HEK293T (cell line): ENCODE measurements around the gene GNB4.

Experiments
- CTCF ChIA-PET: fragments of 350-600 bp; formaldehyde crosslinking; extraction: SDS; loops from one replicate; lab custom pipeline; 2021; ENCODE audit warnings: antibody characterized with exemption, inconsistent platforms; lab: Yijun Ruan, JAX
- POLR2A ChIA-PET: fragments of 350-600 bp; formaldehyde crosslinking; extraction: SDS; loops from one replicate; lab custom pipeline; 2020; ENCODE audit warnings: antibody characterized with exemption, inconsistent platforms; lab: Yijun Ruan, JAX
- DNase-seq: peaks from one replicate; pipeline ENCODE4 v3.0.0; 2012; ENCODE audit warnings: mixed read lengths; ENCODE audit errors: extremely low spot score
- ARNT ChIP-seq: fragments of 450-650 bp; IDR thresholded peaks from 2 replicates; pipeline ENCODE4 v1.6.1; 2017; ENCODE audit warnings: mild to moderate bottlenecking
- BHLHE40 ChIP-seq: fragments of 450-650 bp; IDR thresholded peaks from 2 replicates; pipeline ENCODE4 v1.6.1; 2016; ENCODE audit warnings: mild to moderate bottlenecking, moderate library complexity, borderline replicate concordance
- CTBP1 ChIP-seq: fragments of 450-650 bp; IDR thresholded peaks from 2 replicates; pipeline ENCODE4 v1.6.1; 2016; ENCODE audit warnings: borderline replicate concordance
- ELF4 ChIP-seq: fragments of 450-650 bp; IDR thresholded peaks from 2 replicates; pipeline ENCODE4 v1.6.1; 2017; ENCODE audit warnings: antibody characterized with exemption
- FOXA1 ChIP-seq: fragments of 450-650 bp; IDR thresholded peaks from 2 replicates; pipeline ENCODE4 v1.6.1; 2016; ENCODE audit warnings: mild to moderate bottlenecking
- FOXK2 ChIP-seq: fragments of 450-650 bp; IDR thresholded peaks from 2 replicates; pipeline ENCODE4 v1.6.1; 2016; ENCODE audit warnings: mild to moderate bottlenecking
- FOXM1 ChIP-seq: fragments of 450-650 bp; IDR thresholded peaks from 2 replicates; pipeline ENCODE4 v1.6.1; 2017; ENCODE audit warnings: mild to moderate bottlenecking, borderline replicate concordance
- HDGF ChIP-seq: fragments of 450-650 bp; IDR thresholded peaks from 2 replicates; pipeline ENCODE4 v1.6.1; 2017; ENCODE audit warnings: antibody characterized with exemption, borderline replicate concordance
- L3MBTL2 ChIP-seq: fragments of 450-650 bp; conservative IDR thresholded peaks from 2 replicates; pipeline ENCODE4 v1.6.1; 2016; ENCODE audit warnings: mild to moderate bottlenecking
- LEF1 ChIP-seq: fragments of 450-650 bp; IDR thresholded peaks from 2 replicates; pipeline ENCODE4 v1.6.1; 2017; ENCODE audit warnings: mild to moderate bottlenecking, borderline replicate concordance
- NFRKB ChIP-seq: fragments of 450-650 bp; IDR thresholded peaks from 2 replicates; pipeline ENCODE4 v1.6.1; 2016; ENCODE audit warnings: mild to moderate bottlenecking, moderate library complexity
- PKNOX1 ChIP-seq: fragments of 450-650 bp; IDR thresholded peaks from 2 replicates; pipeline ENCODE4 v1.6.1; 2016
- SP1 ChIP-seq: fragments of 450-650 bp; IDR thresholded peaks from 2 replicates; pipeline ENCODE4 v1.6.1; 2017
- SUZ12 ChIP-seq: fragments of 450-650 bp; IDR thresholded peaks from 2 replicates; pipeline ENCODE4 v1.6.1; 2016; ENCODE audit warnings: mild to moderate bottlenecking
- TARDBP ChIP-seq: fragments of 450-650 bp; IDR thresholded peaks from 2 replicates; pipeline ENCODE4 v1.6.1; 2016
- ZNF384 ChIP-seq: fragments of 450-650 bp; IDR thresholded peaks from 2 replicates; pipeline ENCODE4 v1.6.1; 2016

GNB4 gene

DNA sequence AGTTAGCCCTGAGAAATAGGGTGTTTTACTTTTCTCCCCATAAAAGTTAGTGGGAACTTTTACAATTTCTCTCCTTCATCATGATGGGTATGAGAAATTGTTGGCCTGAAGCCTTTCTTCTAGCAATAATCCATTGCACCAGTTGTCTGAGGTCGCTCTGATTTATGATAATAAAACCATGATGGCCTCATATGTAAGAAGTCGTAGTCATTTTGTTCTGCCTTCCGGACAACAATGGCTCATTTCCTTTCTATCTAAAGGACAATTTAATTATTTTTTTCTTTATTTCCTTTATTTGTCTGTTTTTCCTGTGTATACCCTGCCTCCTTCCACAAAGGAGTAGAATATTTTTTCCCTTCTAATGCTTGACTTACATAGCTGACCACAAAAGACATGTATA, 31.6 kb upstream of the GNB4 start:
- DNase-seq = no peak
- TF ChIP-seq TARDBP (no peak), ELF4 (no peak), HDGF (no peak), FOXA1 (no peak), FOXK2 (no peak), FOXM1 (no peak), SUZ12 (no peak), LEF1 (no peak), PKNOX1 (no peak), ZNF384 (no peak), BHLHE40 (no peak), L3MBTL2 (no peak), SP1 (no peak), CTBP1 (no peak), ARNT (no peak), NFRKB (no peak)
- ChIA-PET CTCF (no interaction called here), POLR2A (no interaction called here)

DNA sequence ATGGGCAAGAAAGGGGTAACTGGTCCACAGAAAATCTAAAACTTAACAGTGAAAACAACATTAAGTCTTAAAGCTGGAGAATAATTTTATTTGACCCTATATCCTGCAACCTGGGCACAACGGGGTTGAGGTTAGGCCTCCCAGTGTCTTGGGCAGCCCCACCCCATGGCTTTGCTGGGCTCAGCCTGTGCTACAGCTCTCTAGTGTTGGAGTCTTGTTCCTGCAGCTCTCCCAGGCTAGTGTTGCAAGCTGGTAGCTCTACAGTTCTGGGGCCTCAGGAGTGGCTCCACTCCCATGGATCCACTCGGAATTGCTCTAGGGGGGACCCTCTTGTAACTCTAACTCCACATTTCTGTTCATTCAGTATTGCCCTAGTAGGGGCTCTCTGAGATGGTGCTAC, 24.9 kb upstream of the GNB4 start:
- TF ChIP-seq CTBP1 = no peak
- TF ChIP-seq LEF1 = no peak
- TF ChIP-seq FOXK2 = no peak
- POLR2A ChIA-PET = no interaction called here

DNA sequence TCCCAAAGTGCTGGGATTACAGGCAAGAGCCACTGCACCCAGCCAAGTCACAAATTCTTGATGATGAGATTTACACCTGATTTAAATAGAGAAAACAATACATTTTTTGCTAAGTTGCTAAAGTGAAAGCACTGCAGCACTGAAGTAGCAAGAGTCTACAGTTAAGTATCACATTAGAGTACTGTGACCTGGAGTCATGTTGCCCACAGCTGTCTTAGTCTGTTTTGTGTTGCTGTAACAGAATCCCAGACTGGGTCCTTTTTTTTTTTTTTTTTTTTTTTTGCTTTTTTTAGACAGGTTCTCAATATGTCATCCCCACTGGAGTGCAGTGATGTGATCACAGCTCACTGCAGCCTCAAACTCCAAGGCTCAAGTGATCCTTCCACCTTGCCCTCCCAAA, 23.2 kb upstream of the GNB4 start:
- POLR2A ChIA-PET = no interaction called here
- TF ChIP-seq HDGF = no peak
- TF ChIP-seq FOXK2 = no peak
- TF ChIP-seq ARNT = no peak
- no peak for TF ChIP-seq SUZ12
- no peak for TF ChIP-seq ZNF384
- TF ChIP-seq FOXM1 = no peak
- DNase-seq = no peak
- CTCF ChIA-PET = interaction anchor here (0.6 kb wide), 2 partner anchors 23 to 1650 kb away, joined by 3 to 4 read pairs; no protein-coding TSS in a partner anchor

More for the DNA sequence above, 24.9 kb upstream of the GNB4 start:
- DNase-seq = no peak
- CTCF ChIA-PET = no interaction called here

DNA sequence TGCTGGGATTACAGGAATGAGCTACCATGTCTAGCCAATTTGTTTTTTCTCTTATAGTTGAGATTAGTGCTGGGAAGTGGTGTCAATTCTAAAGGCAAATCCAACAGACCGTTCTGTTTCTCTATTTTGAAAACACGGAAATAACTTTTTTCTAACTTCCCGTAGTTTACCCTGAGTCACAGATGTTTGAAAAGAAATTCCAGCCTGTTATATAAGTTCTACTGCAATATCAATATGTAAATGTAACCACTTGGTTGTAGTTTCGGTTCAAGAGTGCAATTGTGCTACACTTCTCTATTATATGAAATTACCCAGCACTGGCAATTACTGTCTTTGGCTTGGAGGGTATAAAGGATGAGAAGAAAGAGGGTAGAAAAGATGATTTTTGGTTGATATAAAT, 22.3 kb upstream of the GNB4 start:
- CTCF ChIA-PET = no interaction called here
- TF ChIP-seq CTBP1 = no peak
- TF ChIP-seq L3MBTL2 = no peak
- TF ChIP-seq ARNT = no peak
- no peak for TF ChIP-seq SUZ12
- TF ChIP-seq HDGF = no peak
- TF ChIP-seq TARDBP = no peak
- no peak for DNase-seq
- POLR2A ChIA-PET = no interaction called here

- CTCF ChIA-PET = no interaction called here
- no peak for DNase-seq
- POLR2A ChIA-PET = no interaction called here
- TF ChIP-seq FOXA1 = no peak
- no peak for TF ChIP-seq BHLHE40
- TF ChIP-seq NFRKB = no peak
- TF ChIP-seq ZNF384 = no peak
- TF ChIP-seq CTBP1 = no peak
- TF ChIP-seq ARNT = no peak
- no peak for TF ChIP-seq SP1
- no peak for TF ChIP-seq FOXM1
- TF ChIP-seq LEF1 = no peak
- no peak for TF ChIP-seq L3MBTL2
Observed at GRCh38 chr3:179464323-179465092, 13.2 kb upstream of the GNB4 start.

GRCh38 chr3:179463319-179463718, 12.0 kb upstream of the GNB4 start:
- ChIA-PET POLR2A (no interaction called here), CTCF (no interaction called here)
- no peak for DNase-seq
- TF ChIP-seq SUZ12 (no peak), L3MBTL2 (no peak), PKNOX1 (no peak), CTBP1 (no peak), ELF4 (no peak), FOXA1 (no peak), NFRKB (no peak), ZNF384 (no peak), FOXK2 (no peak), SP1 (no peak), HDGF (no peak), FOXM1 (no peak), ARNT (no peak), LEF1 (no peak), BHLHE40 (no peak), TARDBP (no peak)

GRCh38 chr3:179460260-179460659, 9.0 kb upstream of the GNB4 start:
- TF ChIP-seq L3MBTL2 (no peak), SP1 (no peak), FOXK2 (no peak), ELF4 (no peak), ZNF384 (no peak), LEF1 (no peak), CTBP1 (no peak)
- DNase-seq = no peak
- CTCF ChIA-PET = no interaction called here
- POLR2A ChIA-PET = interaction anchor here (1.6 kb wide), 1 partner anchor 9 kb away, joined by 7 read pairs; the partner anchor contains the start of gene GNB4
